ENCODE measurements around the gene SAT2.
"Not testable (repeated sequence)": the region's sequence is repeated elsewhere in the genome, so short reads cannot be mapped to it uniquely, and the experiment has no call there.

SAT2 gene

DNA sequence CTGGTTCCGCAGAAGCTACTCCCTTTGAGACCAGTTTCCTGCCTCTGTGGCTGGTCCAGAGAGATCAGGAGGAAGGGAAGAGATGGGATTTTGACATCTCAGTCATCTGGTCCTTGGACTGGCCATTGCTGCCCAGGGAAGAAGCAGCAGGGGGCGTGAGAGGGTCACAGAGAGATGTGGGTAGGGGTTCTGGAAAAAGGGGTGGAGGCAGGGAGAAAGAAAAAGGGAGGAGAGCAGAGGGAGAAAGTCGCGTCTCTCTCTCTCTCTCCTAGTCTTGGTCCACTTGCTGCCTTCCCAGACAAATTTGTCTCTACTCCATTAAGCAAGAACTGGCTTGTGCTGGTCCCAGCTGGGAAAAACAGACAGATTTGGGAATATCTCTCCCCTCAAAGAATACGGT lies 6.8 kb upstream of the SAT2 start:
- H3K9ac ChIP-seq (ENCODE audit: low read depth, low read length), result no peak overlapping the region
- H3K4me3 ChIP-seq (ENCODE audit: low read depth, low read length), result no peak overlapping the region
- no peaks in the 10 kb centered on the region for H3K9me3 ChIP-seq (ENCODE audit: control insufficient read depth, insufficient read depth, low read length)
- no peaks in the 10 kb centered on the region for H3K27me3 ChIP-seq (ENCODE audit: control insufficient read depth, insufficient read depth, low read length)
- peaks cover 18% of the 10 kb centered on the region for H3K4me1 ChIP-seq (ENCODE audit: control insufficient read depth, insufficient read depth, low read length)
- H3K27ac ChIP-seq (ENCODE audit: low read depth, low read length), result no peak overlapping the region
- no peaks in the 10 kb centered on the region for H3K36me3 ChIP-seq (ENCODE audit: control insufficient read depth, insufficient read depth, low read length)

DNA sequence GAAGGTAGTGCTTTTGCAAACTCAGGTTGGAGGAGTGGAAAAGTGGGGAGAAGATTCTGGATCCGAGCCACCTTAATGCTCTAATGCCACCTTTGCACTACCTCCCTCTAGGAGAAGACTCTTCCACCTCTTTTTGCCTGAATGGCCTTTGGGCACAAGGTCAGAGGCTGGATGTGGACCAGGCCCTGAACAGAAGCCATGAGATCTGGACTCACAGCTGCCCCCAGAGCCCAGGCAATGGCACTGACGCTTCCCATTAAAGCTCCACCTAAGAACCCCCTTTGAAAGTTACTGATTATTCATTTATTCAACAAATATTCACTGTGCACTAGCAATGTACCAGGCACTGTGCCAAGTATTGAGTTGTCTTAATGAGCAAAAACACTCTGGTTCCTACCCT lies 5.5 kb upstream of the SAT2 start:
- no peaks in the 10 kb centered on the region for H3K36me3 ChIP-seq (ENCODE audit: control insufficient read depth, insufficient read depth, low read length)
- no peak overlapping the region for H3K9ac ChIP-seq (ENCODE audit: low read depth, low read length)
- H3K9me3 ChIP-seq (ENCODE audit: control insufficient read depth, insufficient read depth, low read length), result no peaks in the 10 kb centered on the region
- peaks cover 18% of the 10 kb centered on the region for H3K4me1 ChIP-seq (ENCODE audit: control insufficient read depth, insufficient read depth, low read length)
- H3K27ac ChIP-seq (ENCODE audit: low read depth, low read length), result no peak overlapping the region
- H3K4me3 ChIP-seq (ENCODE audit: low read depth, low read length), result no peak overlapping the region
- no peaks in the 10 kb centered on the region for H3K27me3 ChIP-seq (ENCODE audit: control insufficient read depth, insufficient read depth, low read length)

DNA sequence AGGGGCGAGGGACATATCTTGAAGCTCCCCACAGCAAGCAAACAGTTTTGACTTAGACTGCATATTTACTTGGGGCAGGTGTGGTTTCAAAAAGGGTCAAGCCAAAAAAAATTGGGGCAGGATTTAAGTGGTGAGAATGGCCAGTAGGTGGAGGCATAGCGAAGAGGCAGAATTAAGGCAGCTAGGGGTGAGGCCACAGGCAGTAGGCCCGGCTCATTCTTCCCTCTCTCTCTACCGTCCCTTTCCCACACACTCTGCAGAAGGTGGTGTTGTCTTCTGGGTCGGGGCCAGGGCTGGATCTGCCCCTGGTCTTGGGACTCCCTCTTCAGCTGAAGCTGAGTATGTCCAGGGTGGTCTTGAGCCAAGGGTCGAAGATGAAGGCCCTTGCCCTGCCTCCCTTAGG lies 4.9 kb upstream of the SAT2 start:
- H3K9me3 ChIP-seq (ENCODE audit: control insufficient read depth, insufficient read depth, low read length), result no peaks in the 10 kb centered on the region
- no peak overlapping the region for H3K9ac ChIP-seq (ENCODE audit: low read depth, low read length)
- no peaks in the 10 kb centered on the region for H3K36me3 ChIP-seq (ENCODE audit: control insufficient read depth, insufficient read depth, low read length)
- H3K27me3 ChIP-seq (ENCODE audit: control insufficient read depth, insufficient read depth, low read length), result no peaks in the 10 kb centered on the region
- H3K4me3 ChIP-seq (ENCODE audit: low read depth, low read length), result no peak overlapping the region
- H3K27ac ChIP-seq (ENCODE audit: low read depth, low read length), result no peak overlapping the region
- peaks cover 18% of the 10 kb centered on the region for H3K4me1 ChIP-seq (ENCODE audit: control insufficient read depth, insufficient read depth, low read length)

DNA sequence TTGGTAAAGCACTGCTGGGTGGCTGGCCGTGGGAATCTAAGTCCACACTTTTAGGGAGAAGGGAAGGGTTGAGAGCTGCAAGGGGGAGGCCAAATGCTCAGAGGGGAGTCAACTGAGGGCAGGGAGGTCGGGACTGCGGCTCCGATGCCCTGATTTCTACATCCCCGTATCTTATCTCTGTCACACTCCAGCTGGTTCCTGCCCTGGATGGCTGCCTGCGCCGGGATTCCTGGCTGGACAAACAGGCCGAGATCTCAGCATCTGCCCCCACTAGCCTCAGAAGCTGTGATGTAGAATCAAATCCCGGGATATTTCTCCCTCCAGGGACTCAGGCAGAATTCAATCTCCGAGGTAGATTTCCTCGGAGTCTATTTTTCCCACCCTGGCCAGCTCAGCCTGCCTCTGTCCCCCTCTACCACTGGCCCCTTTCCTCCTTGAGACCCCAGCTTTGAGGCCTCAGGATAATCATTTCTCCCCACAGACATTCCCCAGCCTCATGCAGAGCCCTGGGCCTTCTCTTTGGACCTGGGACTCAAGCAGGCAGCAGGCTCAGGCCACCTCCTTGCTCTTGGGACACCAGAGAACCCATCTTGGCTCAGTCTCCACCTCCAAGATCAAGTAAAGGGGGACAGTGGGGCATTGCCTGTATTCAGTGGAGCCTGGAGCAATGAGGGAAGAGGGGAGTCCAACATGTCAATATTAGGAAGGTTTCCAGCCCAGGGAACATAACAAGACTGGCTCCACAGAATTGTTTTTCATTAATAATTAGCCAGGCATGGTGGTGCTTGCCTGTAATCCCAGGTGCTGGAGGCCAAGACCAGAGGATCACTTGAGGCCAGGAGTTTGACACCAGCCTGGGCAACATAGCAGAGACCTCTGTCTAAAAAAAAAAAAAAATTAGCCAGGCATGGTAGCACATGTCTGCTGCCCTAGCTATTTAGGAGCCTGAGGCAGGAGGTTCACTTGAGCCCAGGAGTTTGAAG lies 4.1 kb upstream of the SAT2 start:
- H3K36me3 ChIP-seq (ENCODE audit: control insufficient read depth, insufficient read depth, low read length), result no peaks in the 10 kb centered on the region
- peaks cover 20% of the 10 kb centered on the region for H3K4me1 ChIP-seq (ENCODE audit: control insufficient read depth, insufficient read depth, low read length)
- no peak overlapping the region for H3K4me3 ChIP-seq (ENCODE audit: low read depth, low read length)
- H3K9me3 ChIP-seq (ENCODE audit: control insufficient read depth, insufficient read depth, low read length), result no peaks in the 10 kb centered on the region
- no peak overlapping the region for H3K27ac ChIP-seq (ENCODE audit: low read depth, low read length)
- H3K9ac ChIP-seq (ENCODE audit: low read depth, low read length), result no peak overlapping the region
- no peaks in the 10 kb centered on the region for H3K27me3 ChIP-seq (ENCODE audit: control insufficient read depth, insufficient read depth, low read length)

DNA sequence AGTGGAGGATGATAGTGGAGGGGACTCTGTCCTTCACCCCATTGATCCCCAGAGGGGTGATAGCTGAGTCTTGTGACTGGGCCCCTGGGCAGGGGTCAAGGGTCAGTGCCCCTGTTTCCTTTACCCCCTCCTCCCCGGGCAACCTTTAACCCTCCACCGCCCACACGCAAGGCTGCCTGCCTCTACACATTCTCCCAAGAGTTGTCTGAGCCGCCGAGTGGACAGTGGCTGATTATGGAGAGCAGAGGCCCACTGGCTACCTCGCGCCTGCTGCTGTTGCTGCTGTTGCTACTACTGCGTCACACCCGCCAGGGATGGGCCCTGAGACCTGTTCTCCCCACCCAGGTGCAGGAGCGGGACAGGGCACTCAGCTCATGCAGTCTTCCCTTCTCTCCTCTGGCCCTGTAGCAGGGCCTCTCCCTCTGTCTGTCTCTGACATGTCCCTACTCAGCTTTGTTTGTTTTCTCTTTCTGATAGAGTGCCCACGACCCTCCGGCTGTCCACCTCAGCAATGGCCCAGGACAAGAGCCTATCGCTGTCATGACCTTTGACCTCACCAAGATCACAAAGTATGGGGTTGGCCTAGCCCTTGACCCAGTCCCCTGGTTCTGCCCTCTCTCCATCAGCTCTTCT lies 2.4 kb upstream of the SAT2 start, which contains the start of gene SHBG:
TSS of gene SHBG (plus strand) at position 197 of the 633 bp plus-strand sequence. CDS start at position 235, 38 bp downstream.
- Histone ChIP-seq H3K9me3 (ENCODE audit: control insufficient read depth, insufficient read depth, low read length) (no peaks in the 10 kb centered on the region), H3K4me3 (ENCODE audit: low read depth, low read length) (no peak within 1 kb of the TSS), H3K9ac (ENCODE audit: low read depth, low read length) (no peak within 1 kb of the TSS), H3K27me3 (ENCODE audit: control insufficient read depth, insufficient read depth, low read length) (no peaks in the 10 kb centered on the region), H3K36me3 (ENCODE audit: control insufficient read depth, insufficient read depth, low read length) (no peaks in the 10 kb centered on the region), H3K27ac (ENCODE audit: low read depth, low read length) (no peak within 1 kb of the TSS), H3K4me1 (ENCODE audit: control insufficient read depth, insufficient read depth, low read length) (peaks cover 15% of the 10 kb centered on the region)

DNA sequence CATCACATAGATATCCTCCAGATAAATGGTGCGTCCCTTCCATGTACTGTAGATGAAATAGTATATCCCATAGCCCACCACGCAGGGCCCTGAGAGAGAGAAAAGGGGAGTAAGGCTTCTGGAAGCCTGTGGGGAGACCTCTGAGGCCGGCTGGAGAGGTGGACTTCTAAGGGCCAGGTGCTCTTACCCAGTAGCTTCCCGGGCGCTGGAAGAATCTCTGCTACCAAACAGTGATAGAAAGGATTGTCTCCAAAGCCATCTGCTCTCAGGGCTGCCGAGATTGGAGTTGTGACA lies 718 bp downstream of the SAT2 start:
- Histone ChIP-seq H3K9ac (ENCODE audit: low read depth, low read length) (peak overlapping the region; percentile 86), H3K27ac (ENCODE audit: low read depth, low read length) (peak overlapping the region; percentile 99), H3K4me1 (ENCODE audit: control insufficient read depth, insufficient read depth, low read length) (peaks cover 6% of the 10 kb centered on the region; the same call in 1 of the 2 replicates), H3K4me3 (ENCODE audit: low read depth, low read length) (peak overlapping the region; percentile 95), H3K36me3 (ENCODE audit: control insufficient read depth, insufficient read depth, low read length) (no peaks in the 10 kb centered on the region), H3K9me3 (ENCODE audit: control insufficient read depth, insufficient read depth, low read length) (no peaks in the 10 kb centered on the region), H3K27me3 (ENCODE audit: control insufficient read depth, insufficient read depth, low read length) (no peaks in the 10 kb centered on the region)

DNA sequence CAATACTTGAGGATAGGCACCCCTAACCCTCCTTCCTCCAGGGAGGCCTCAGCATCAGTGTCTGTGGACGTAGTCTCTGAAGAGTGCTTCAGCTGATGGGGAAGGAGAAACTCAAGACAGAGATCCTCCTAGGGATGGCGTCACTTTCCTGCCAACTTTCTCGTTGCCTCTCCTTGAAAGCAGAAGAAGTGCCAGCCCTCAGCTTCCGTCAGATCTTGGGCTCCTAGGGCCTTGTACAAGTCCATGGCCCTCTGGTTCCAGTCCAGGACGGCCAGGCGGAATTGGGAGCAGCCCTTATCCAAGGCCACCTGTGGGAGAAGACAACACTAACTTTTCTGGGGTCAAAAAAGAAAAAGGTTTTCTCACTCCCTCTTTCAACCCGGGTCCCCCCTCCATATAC lies 1.3 kb downstream of the SAT2 start:
- H3K36me3 ChIP-seq (ENCODE audit: control insufficient read depth, insufficient read depth, low read length), result no peaks in the 10 kb centered on the region
- H3K27me3 ChIP-seq (ENCODE audit: control insufficient read depth, insufficient read depth, low read length), result no peaks in the 10 kb centered on the region
- no peaks in the 10 kb centered on the region for H3K9me3 ChIP-seq (ENCODE audit: control insufficient read depth, insufficient read depth, low read length)
- peak overlapping the region; percentile 95; the same call in 1 of the 2 replicates for H3K4me3 ChIP-seq (ENCODE audit: low read depth, low read length)
- no peak overlapping the region for H3K9ac ChIP-seq (ENCODE audit: low read depth, low read length)
- H3K4me1 ChIP-seq (ENCODE audit: control insufficient read depth, insufficient read depth, low read length), result peaks cover 6% of the 10 kb centered on the region; the same call in 1 of the 2 replicates
- H3K27ac ChIP-seq (ENCODE audit: low read depth, low read length), result no peak overlapping the region

DNA sequence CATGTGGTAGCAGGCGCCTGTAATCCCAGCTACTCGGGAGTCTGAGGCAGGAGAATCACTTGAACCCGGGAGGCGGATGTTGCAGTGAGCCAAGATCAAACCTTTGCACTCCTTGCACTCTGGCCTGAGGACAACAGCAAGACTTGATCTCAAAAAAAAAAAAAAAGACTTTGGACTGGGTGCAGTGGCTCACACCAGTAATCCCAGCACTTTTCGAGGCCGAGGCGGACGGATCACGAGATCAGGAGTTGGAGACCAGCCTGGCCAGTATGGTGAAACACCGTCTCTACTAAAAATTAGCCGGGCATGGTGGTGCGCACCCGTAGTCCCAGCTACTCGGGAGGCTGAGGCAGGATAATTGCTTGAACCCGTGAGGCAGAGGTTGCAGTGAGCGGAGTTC lies 1.9 kb downstream of the SAT2 start:
- H3K4me1 ChIP-seq (ENCODE audit: control insufficient read depth, insufficient read depth, low read length), result not testable (repeated sequence)

DNA sequence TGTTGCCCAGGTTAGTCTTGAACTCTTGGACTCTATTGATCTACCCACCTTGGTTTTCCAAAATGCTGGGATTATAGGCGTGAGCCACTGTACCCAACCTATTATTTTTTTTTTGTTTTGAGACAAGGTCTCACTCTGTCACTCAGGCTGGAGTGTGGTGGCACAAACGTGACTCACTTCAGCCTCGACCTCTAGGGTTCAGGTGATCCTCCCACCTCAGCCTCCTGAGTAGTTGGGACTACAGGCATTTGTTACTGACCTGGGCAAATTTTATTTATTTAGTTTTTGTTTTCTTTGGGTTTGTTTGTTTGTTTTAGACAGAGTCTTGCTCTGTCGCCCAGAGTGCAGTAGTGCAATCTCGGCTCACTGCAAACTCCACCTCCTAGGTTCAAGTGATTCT lies 4.0 kb downstream of the SAT2 start:
- Histone ChIP-seq H3K27ac (ENCODE audit: low read depth, low read length) (no peak overlapping the region), H3K4me3 (ENCODE audit: low read depth, low read length) (no peak overlapping the region), H3K36me3 (ENCODE audit: control insufficient read depth, insufficient read depth, low read length) (no peaks in the 10 kb centered on the region)

More for the DNA sequence above, 1.9 kb downstream of the SAT2 start:
- H3K36me3 ChIP-seq (ENCODE audit: control insufficient read depth, insufficient read depth, low read length); H3K27me3 ChIP-seq (ENCODE audit: control insufficient read depth, insufficient read depth, low read length); H3K27ac ChIP-seq (ENCODE audit: low read depth, low read length); H3K4me3 ChIP-seq (ENCODE audit: low read depth, low read length); H3K9me3 ChIP-seq (ENCODE audit: control insufficient read depth, insufficient read depth, low read length); H3K9ac ChIP-seq (ENCODE audit: low read depth, low read length): not testable (repeated sequence)

DNA sequence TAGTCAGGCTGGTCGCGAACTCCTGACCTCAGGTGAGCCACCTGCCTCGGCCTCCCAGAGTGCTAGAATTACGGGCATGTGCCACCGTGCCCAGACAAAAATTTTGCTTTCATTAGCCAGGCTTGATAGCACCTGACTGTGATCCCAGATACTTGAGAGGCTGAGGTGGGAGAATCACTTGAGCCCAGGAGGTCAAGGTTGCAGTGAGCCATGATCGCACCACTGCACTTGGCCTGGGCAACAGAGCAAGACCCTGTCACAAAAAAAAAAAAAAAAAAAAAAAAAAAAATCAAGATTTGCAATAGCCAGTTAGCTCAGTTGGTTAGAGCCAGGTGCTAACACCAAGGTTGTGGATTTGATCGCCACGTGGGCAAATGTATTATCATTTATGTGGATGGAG lies 6.8 kb downstream of the SAT2 start:
- Histone ChIP-seq H3K4me3 (ENCODE audit: low read depth, low read length) (no peak overlapping the region), H3K36me3 (ENCODE audit: control insufficient read depth, insufficient read depth, low read length) (no peaks in the 10 kb centered on the region), H3K27ac (ENCODE audit: low read depth, low read length) (no peak overlapping the region), H3K9me3 (ENCODE audit: control insufficient read depth, insufficient read depth, low read length) (no peaks in the 10 kb centered on the region), H3K4me1 (ENCODE audit: control insufficient read depth, insufficient read depth, low read length) (no peaks in the 10 kb centered on the region), H3K9ac (ENCODE audit: low read depth, low read length) (no peak overlapping the region), H3K27me3 (ENCODE audit: control insufficient read depth, insufficient read depth, low read length) (no peaks in the 10 kb centered on the region)

More for the DNA sequence above, 4.0 kb downstream of the SAT2 start:
- Histone ChIP-seq H3K9me3 (ENCODE audit: control insufficient read depth, insufficient read depth, low read length) (no peaks in the 10 kb centered on the region), H3K4me1 (ENCODE audit: control insufficient read depth, insufficient read depth, low read length) (peaks cover 6% of the 10 kb centered on the region; the same call in 1 of the 2 replicates), H3K9ac (ENCODE audit: low read depth, low read length) (no peak overlapping the region), H3K27me3 (ENCODE audit: control insufficient read depth, insufficient read depth, low read length) (no peaks in the 10 kb centered on the region)

DNA sequence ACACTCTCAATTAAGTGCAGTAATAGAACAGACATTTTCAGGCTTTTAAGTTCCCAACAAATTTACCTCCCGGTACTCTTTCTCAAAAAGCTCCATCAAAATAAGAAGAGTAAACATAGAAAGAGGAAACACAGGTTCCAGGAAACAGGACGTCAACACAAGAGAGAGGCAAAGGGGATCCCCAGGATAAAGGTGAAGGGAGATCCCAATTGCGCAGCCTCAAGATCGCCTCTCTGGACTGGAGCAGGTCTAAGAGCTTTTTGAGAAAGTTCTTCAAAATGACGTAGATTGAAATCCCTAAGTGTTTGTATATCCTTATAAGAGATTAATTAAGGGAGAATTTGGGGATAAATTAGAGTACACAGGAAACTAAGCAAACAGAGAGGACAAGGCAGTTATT lies 9.0 kb downstream of the SAT2 start:
- Histone ChIP-seq H3K9me3 (ENCODE audit: control insufficient read depth, insufficient read depth, low read length) (no peaks in the 10 kb centered on the region), H3K36me3 (ENCODE audit: control insufficient read depth, insufficient read depth, low read length) (no peaks in the 10 kb centered on the region), H3K27ac (ENCODE audit: low read depth, low read length) (no peak overlapping the region), H3K4me1 (ENCODE audit: control insufficient read depth, insufficient read depth, low read length) (peaks cover 4% of the 10 kb centered on the region; the same call in 1 of the 2 replicates), H3K27me3 (ENCODE audit: control insufficient read depth, insufficient read depth, low read length) (no peaks in the 10 kb centered on the region), H3K9ac (ENCODE audit: low read depth, low read length) (no peak overlapping the region), H3K4me3 (ENCODE audit: low read depth, low read length) (no peak overlapping the region)

All from HUES48 (cell line).